ENCODE data around the gene DUS4L.

Gene DUS4L

GRCh38 chr7:107614425-107614824, 50.7 kb downstream of the DUS4L start:
- DNase-seq (no peak), ATAC-seq (replicated peaks) (no peak)
- no peaks in the 10 kb centered on the region for H3K9me3 Mint-ChIP-seq
- no peak overlapping the region for H3K27ac Mint-ChIP-seq
- H3K4me3 Mint-ChIP-seq = no peak overlapping the region
- H3K27me3 Mint-ChIP-seq = no peaks in the 10 kb centered on the region
- H3K36me3 Mint-ChIP-seq = peaks cover 14 to 25% of the 10 kb centered on the region in 2 donors
- H3K4me1 Mint-ChIP-seq = no peaks in the 10 kb centered on the region

GRCh38 chr7:107615910-107616680, 52.3 kb downstream of the DUS4L start:
- no peak for ATAC-seq (replicated peaks)
- Mint-ChIP-seq H3K9me3 (no peaks in the 10 kb centered on the region), H3K27me3 (no peaks in the 10 kb centered on the region), H3K36me3 (peaks cover 17 to 25% of the 10 kb centered on the region in 2 donors), H3K27ac (no peak overlapping the region), H3K4me3 (no peak overlapping the region), H3K4me1 (no peaks in the 10 kb centered on the region)
- no peak for DNase-seq

GRCh38 chr7:107622429-107622828, 58.7 kb downstream of the DUS4L start:
- Mint-ChIP-seq H3K27me3 (no peaks in the 10 kb centered on the region), H3K27ac (no peak overlapping the region), H3K4me1 (no peaks in the 10 kb centered on the region), H3K36me3 (peaks cover 3 to 9% of the 10 kb centered on the region in 2 donors), H3K9me3 (peaks cover 2 to 4% of the 10 kb centered on the region in 2 donors), H3K4me3 (no peak overlapping the region)
- DNase-seq = no peak
- no peak for ATAC-seq (replicated peaks)

GRCh38 chr7:107622894-107623293, 59.1 kb downstream of the DUS4L start:
- ATAC-seq (replicated peaks) (no peak), DNase-seq (no peak)
- Mint-ChIP-seq H3K27me3 (no peaks in the 10 kb centered on the region), H3K9me3 (peaks cover 2 to 4% of the 10 kb centered on the region in 2 donors), H3K36me3 (peaks cover 3 to 9% of the 10 kb centered on the region in 2 donors), H3K4me1 (peaks cover 0 to under 1% of the 10 kb centered on the region in 2 donors), H3K4me3 (no peak overlapping the region), H3K27ac (no peak overlapping the region)

GRCh38 chr7:107627002-107627401, 63.2 kb downstream of the DUS4L start:
- H3K9me3 Mint-ChIP-seq = peaks cover 2 to 4% of the 10 kb centered on the region in 2 donors

More at GRCh38 chr7:107627002-107627401, 63.2 kb downstream of the DUS4L start:
- peaks cover 9 to 22% of the 10 kb centered on the region in 2 donors for H3K4me1 Mint-ChIP-seq
- ATAC-seq (replicated peaks) = no peak
- peaks cover 11 to 29% of the 10 kb centered on the region in 2 donors for H3K36me3 Mint-ChIP-seq
- H3K27ac Mint-ChIP-seq = no peak overlapping the region
- no peak for DNase-seq
- H3K4me3 Mint-ChIP-seq = no peak overlapping the region
- no peaks in the 10 kb centered on the region for H3K27me3 Mint-ChIP-seq
